ENCODE results near the gene SCN11A.

The SCN11A gene

DNA sequence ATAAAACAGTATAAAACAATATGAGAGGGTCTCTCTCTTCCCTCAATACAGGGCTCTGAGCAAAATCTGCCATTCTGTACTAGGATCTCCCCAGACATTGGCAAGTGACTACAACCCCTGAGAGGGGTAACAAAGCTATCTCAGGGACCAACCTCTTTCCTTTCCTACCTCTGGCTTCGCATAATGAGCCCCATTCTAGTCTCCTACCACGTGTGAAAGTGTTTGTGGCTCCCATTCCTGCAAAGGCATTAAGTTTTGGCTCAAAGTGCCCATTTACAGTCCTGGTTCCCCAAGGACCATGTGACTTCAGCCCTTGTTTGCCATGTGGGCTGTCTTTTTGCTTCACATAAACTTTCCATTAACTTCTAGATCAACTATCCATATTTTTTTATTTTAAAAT lies 46.4 kb downstream of the SCN11A start:
- DNase-seq (ENCODE audit: low read depth, low spot score): no peak
